ENCODE results near the gene COBL. TPM values are rescaled to one million over a fixed set of nuclear protein-coding genes. Genes with fewer than 3 reads are reported as not detected.

COBL gene
- total RNA-seq, 6 experiments from 2014 or later = not detected

DNA sequence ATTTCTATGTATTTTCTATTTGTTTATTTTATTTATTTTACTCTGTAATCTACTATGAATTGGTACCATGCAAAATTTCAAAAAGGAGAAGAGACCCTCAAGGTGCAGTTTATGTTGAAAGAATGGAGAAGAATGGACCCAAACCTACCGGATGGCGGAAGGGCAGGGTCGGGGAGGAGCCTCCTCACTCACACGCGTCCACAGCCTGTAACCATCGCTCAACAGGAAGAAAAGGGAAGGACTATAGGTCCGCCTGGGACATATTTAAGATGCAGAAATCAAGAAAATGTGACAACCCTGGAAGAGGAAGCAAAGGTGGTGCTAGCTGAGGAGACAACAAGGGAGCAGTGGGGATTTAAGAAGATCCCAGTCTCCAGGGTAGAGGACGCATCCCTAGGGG lies 158.4 kb downstream of the COBL start:
- no peak overlapping the region for H3K4me3 Mint-ChIP-seq
- H3K27ac Mint-ChIP-seq = no peak overlapping the region
- H3K27me3 Mint-ChIP-seq (ENCODE audit: insufficient read depth) = peaks cover 25% of the 10 kb centered on the region
- TF ChIP-seq, protein P1, sequence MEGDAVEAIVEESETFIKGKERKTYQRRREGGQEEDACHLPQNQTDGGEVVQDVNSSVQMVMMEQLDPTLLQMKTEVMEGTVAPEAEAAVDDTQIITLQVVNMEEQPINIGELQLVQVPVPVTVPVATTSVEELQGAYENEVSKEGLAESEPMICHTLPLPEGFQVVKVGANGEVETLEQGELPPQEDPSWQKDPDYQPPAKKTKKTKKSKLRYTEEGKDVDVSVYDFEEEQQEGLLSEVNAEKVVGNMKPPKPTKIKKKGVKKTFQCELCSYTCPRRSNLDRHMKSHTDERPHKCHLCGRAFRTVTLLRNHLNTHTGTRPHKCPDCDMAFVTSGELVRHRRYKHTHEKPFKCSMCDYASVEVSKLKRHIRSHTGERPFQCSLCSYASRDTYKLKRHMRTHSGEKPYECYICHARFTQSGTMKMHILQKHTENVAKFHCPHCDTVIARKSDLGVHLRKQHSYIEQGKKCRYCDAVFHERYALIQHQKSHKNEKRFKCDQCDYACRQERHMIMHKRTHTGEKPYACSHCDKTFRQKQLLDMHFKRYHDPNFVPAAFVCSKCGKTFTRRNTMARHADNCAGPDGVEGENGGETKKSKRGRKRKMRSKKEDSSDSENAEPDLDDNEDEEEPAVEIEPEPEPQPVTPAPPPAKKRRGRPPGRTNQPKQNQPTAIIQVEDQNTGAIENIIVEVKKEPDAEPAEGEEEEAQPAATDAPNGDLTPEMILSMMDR (IDR thresholded peaks at IDR 0.05) = no peak
- no peaks in the 10 kb centered on the region for H3K9me3 Mint-ChIP-seq
- peaks cover 5% of the 10 kb centered on the region; the same call in 1 of the 2 replicates for H3K4me1 Mint-ChIP-seq (ENCODE audit: low read depth)
- DNase-seq = no peak
- no peaks in the 10 kb centered on the region for H3K36me3 Mint-ChIP-seq (ENCODE audit: low read depth)

DNA sequence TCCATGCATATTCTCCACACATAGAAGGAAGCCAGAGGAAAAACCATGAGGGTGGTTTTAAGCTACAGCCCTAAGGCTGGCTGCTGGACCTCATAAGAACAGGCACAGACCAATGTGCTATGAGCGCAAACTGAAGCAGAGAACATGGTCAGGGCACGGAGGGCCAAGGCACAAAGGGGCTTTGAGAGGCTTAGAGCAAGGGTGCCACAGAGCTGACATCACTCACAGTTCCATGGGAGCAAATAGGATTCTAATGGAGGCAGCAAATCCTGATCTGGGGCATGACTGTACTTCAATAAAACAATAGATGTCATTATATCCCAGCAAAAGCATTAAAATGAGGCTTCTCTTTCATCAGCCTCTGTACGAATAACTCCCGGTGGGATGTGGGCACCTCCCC lies 162.4 kb downstream of the COBL start:
- no peak for DNase-seq
- TF ChIP-seq, protein P1 (IDR thresholded peaks at IDR 0.05) = no peak
- no peak overlapping the region for H3K27ac Mint-ChIP-seq
- H3K4me3 Mint-ChIP-seq = no peak overlapping the region
- no peaks in the 10 kb centered on the region for H3K9me3 Mint-ChIP-seq
- no peaks in the 10 kb centered on the region for H3K4me1 Mint-ChIP-seq (ENCODE audit: low read depth)
- peaks cover 43% of the 10 kb centered on the region for H3K27me3 Mint-ChIP-seq (ENCODE audit: insufficient read depth)
- no peaks in the 10 kb centered on the region for H3K36me3 Mint-ChIP-seq (ENCODE audit: low read depth)

DNA sequence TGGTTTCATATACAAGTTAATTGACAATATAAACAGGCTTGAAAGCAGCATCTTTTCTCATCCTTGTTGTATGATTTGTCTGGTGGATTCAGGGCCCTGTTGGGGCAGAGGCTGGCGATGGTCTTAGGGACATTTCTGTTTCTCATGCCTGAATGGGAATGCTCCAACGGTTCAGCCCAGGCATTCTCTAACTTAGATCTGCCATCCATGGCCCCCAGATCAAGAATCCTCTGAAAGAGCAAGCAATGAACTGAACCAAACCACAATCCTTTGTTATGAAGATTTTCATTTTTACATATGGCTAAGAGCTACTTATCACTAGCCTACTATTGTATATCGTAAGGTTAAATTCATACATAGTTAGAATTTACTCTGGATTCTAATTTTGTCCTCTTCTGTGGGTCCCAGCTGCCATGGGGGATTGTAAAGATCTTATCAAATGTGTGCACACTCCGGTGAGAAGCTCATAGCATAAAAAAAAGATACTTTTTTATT lies 163.9 kb downstream of the COBL start:
- Mint-ChIP-seq H3K4me1 (ENCODE audit: low read depth) (no peaks in the 10 kb centered on the region), H3K36me3 (ENCODE audit: low read depth) (no peaks in the 10 kb centered on the region), H3K27me3 (ENCODE audit: insufficient read depth) (peaks cover 43% of the 10 kb centered on the region), H3K27ac (no peak overlapping the region), H3K9me3 (peaks cover 6% of the 10 kb centered on the region), H3K4me3 (no peak overlapping the region)
- no peak for DNase-seq
- TF ChIP-seq, protein P1 (IDR thresholded peaks at IDR 0.05) = no peak

DNA sequence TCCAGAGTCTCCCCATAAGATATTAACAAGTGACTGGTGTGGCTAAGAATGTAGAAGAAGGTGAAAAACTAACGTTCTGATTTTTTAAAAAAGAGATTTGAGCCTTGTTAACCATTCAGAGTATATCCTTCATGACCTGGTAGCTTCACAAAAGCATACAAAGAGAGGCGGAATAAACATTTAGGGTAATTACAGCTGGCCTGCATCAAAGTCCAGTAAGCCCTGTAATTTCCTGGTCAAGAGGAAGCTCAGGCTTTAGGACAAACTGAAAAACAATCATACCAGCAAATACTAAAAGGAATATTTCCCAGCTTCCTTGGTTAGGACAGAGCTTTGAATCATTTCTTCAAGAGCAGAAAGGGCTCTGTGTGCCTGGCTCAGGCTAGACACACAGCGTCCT lies 165.2 kb downstream of the COBL start:
- Mint-ChIP-seq H3K9me3 (peaks cover 16% of the 10 kb centered on the region), H3K4me3 (no peak overlapping the region), H3K4me1 (ENCODE audit: low read depth) (no peaks in the 10 kb centered on the region), H3K27ac (no peak overlapping the region), H3K36me3 (ENCODE audit: low read depth) (no peaks in the 10 kb centered on the region), H3K27me3 (ENCODE audit: insufficient read depth) (peaks cover 37% of the 10 kb centered on the region)
- DNase-seq = no peak
- TF ChIP-seq, protein P1 (IDR thresholded peaks at IDR 0.05) = no peak

DNA sequence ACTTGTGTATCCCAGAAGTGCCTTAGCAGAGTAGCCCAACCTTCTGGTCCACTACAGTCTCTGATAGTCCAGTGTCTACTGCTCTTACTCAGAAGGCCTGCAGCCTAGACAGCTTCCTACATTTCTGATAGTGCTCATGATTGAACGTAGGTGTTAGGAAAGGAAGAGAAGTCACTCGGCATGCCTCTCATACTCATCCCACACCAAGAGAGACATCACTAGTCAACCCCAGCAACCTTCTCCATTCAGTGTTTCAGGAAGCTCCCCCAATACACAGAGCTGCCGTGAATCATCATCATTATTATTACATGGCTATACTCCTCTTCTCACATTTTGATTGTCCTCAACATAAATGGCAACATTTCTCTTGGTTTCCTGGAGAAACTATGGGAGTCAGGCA lies 166.4 kb downstream of the COBL start:
- no peak overlapping the region for H3K4me3 Mint-ChIP-seq
- H3K27me3 Mint-ChIP-seq (ENCODE audit: insufficient read depth) = peaks cover 37% of the 10 kb centered on the region
- H3K9me3 Mint-ChIP-seq = peaks cover 16% of the 10 kb centered on the region
- no peak overlapping the region for H3K27ac Mint-ChIP-seq
- TF ChIP-seq, protein P1 (IDR thresholded peaks at IDR 0.05) = no peak
- H3K4me1 Mint-ChIP-seq (ENCODE audit: low read depth) = no peaks in the 10 kb centered on the region
- DNase-seq = no peak
- H3K36me3 Mint-ChIP-seq (ENCODE audit: low read depth) = no peaks in the 10 kb centered on the region

DNA sequence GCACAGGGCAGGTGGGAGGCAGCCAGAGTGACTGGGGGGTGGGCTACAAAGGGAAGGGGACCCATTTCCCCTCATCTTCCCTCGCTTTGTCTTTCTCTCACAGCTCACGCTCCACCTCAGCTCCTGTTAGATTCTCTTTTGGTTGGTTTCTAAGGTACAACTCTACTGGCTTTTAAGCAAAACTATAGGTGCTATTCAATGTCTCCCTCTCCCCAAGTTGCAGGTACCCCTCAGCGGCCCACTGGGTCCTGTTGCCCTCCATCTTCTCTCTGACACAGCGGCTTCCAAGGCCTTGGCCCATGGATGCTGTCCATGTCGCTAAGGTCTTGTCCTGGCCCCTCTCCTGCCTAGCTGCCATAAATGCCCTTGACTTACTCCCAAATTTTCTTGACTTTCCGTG lies 168.4 kb downstream of the COBL start:
- peaks cover 16% of the 10 kb centered on the region for H3K9me3 Mint-ChIP-seq
- no peak for DNase-seq
- TF ChIP-seq, protein P1 (IDR thresholded peaks at IDR 0.05) = no peak
- no peaks in the 10 kb centered on the region for H3K36me3 Mint-ChIP-seq (ENCODE audit: low read depth)
- no peak overlapping the region for H3K27ac Mint-ChIP-seq
- peaks cover 31% of the 10 kb centered on the region for H3K27me3 Mint-ChIP-seq (ENCODE audit: insufficient read depth)
- H3K4me3 Mint-ChIP-seq = no peak overlapping the region
- no peaks in the 10 kb centered on the region for H3K4me1 Mint-ChIP-seq (ENCODE audit: low read depth)

All from HFFc6 (cell line).